Hypothalamus (tissue), 51 donors: ENCODE data around the gene RYR2.
"Not testable (repeated sequence)": the region's sequence is repeated elsewhere in the genome, so short reads cannot be mapped to it uniquely, and the experiment has no call there.

ENCODE experiments used
- DNase-seq, 51 donors: peaks; one replicate each; lab custom pipeline; 2025; lab: John Stamatoyannopoulos, UW

RYR2 gene

GRCh38 chr1:237241038-237241437 is 199.1 kb downstream of the RYR2 start:
- DNase-seq = no peak

GRCh38 chr1:237244778-237245177 is 202.8 kb downstream of the RYR2 start:
- no peak for DNase-seq

GRCh38 chr1:237247442-237247841 is 205.5 kb downstream of the RYR2 start:
- no peak for DNase-seq

- no peak for DNase-seq
Observed at GRCh38 chr1:237249120-237249519, 207.1 kb downstream of the RYR2 start.

- no peak for DNase-seq
Observed at GRCh38 chr1:237250055-237250454, 208.1 kb downstream of the RYR2 start.

- DNase-seq = no peak
Observed at GRCh38 chr1:237255071-237255470, 213.1 kb downstream of the RYR2 start.

GRCh38 chr1:237258871-237259270 is 216.9 kb downstream of the RYR2 start:
- DNase-seq = peak in 1 of 51 donors; percentile 3

- no peak for DNase-seq
Observed at GRCh38 chr1:237261198-237261597, 219.2 kb downstream of the RYR2 start.

- DNase-seq = no peak
Observed at GRCh38 chr1:237267743-237268142, 225.8 kb downstream of the RYR2 start.

- DNase-seq = peak in 1 of 51 donors; percentile 7
Observed at GRCh38 chr1:237269938-237270337, 228.0 kb downstream of the RYR2 start.

- peak in 1 of 51 donors; percentile 2 for DNase-seq
Observed at GRCh38 chr1:237270353-237270752, 228.4 kb downstream of the RYR2 start.

GRCh38 chr1:237277994-237278393 is 236.0 kb downstream of the RYR2 start:
- DNase-seq = not testable (repeated sequence)

- DNase-seq = peak in 1 of 51 donors; percentile 42
Observed at GRCh38 chr1:237279629-237280028, 237.6 kb downstream of the RYR2 start.

GRCh38 chr1:237281481-237281880 is 239.5 kb downstream of the RYR2 start:
- DNase-seq = peak in 4 of 51 donors; percentile 2 to 28 (median 4)

GRCh38 chr1:237282208-237282783 is 240.3 kb downstream of the RYR2 start:
- DNase-seq = no peak

GRCh38 chr1:237287876-237288521 is 246.0 kb downstream of the RYR2 start:
- DNase-seq = peak in 1 of 51 donors; percentile 6

- no peak for DNase-seq
Observed at GRCh38 chr1:237293804-237294203, 251.8 kb downstream of the RYR2 start.

- no peak for DNase-seq
Observed at GRCh38 chr1:237296861-237297260, 254.9 kb downstream of the RYR2 start.

- DNase-seq = no peak
Observed at GRCh38 chr1:237300642-237301041, 258.7 kb downstream of the RYR2 start.

- peak in 1 of 51 donors; percentile 20 for DNase-seq
Observed at GRCh38 chr1:237303929-237304328, 261.9 kb downstream of the RYR2 start.

- DNase-seq = no peak
Observed at GRCh38 chr1:237306726-237307125, 264.7 kb downstream of the RYR2 start.

- DNase-seq = no peak
Observed at GRCh38 chr1:237309595-237310118, 267.7 kb downstream of the RYR2 start.
